Panc1 (cell line): ENCODE measurements around the gene TXNDC16. TPM values are rescaled to one million over a fixed set of nuclear protein-coding genes. Genes with fewer than 3 reads are reported as not detected.

Source experiments
- ATAC-seq: fragments of 200-7000 bp; cut with Tn5 transposase; 2 replicates; pipeline ENCODE4 v1.9.1; 2020; ENCODE audit warnings: mild to moderate bottlenecking, moderate library complexity
- BruUV-seq: library from RNA; stranded (reverse); fragments of 400-500 nt; replicated peaks from 2 replicates; lab custom pipeline; 2021; lab: Mats Ljungman, UMichigan
- CTCF ChIA-PET: fragments of 300-600 bp; sonication (Branson Sonifier 250); formaldehyde crosslinking; loops from one replicate; lab custom pipeline; 2022; ENCODE audit warnings: antibody characterized with exemption; lab: Charles Lee
- POLR2A ChIA-PET: fragments of 300-600 bp; sonication (Branson Sonifier 250); formaldehyde crosslinking; loops from one replicate; lab custom pipeline; 2022; ENCODE audit warnings: antibody characterized with exemption; lab: Charles Lee
- DNase-seq: peaks from one replicate; pipeline ENCODE4 v3.0.0-alpha.2; 2010; ENCODE audit warnings: low read depth, low spot score
- H3K27ac ChIP-seq: 2 replicates; pipeline ENCODE4 v1.5.1; 2011; ENCODE audit warnings: mild to moderate bottlenecking, low read length, inconsistent platforms
- H3K27me3 ChIP-seq: fragments of 200-500 bp; sonication (Bioruptor generic); 2 replicates; pipeline ENCODE4 v1.6.0; 2014; ENCODE audit warnings: low read length, inconsistent platforms; ENCODE audit not compliant: control insufficient read depth, insufficient read depth
- H3K36me3 ChIP-seq: fragments of 200-500 bp; sonication (Bioruptor generic); 2 replicates; pipeline ENCODE4 v1.5.1; 2014; ENCODE audit warnings: inconsistent platforms, mild to moderate bottlenecking, low read length, moderate library complexity; ENCODE audit not compliant: control insufficient read depth, insufficient read depth
- H3K4me1 ChIP-seq: 2 replicates; pipeline ENCODE4 v1.5.1; 2011; ENCODE audit warnings: inconsistent platforms, mild to moderate bottlenecking, low read length, moderate library complexity; ENCODE audit not compliant: control insufficient read depth, insufficient read depth
- H3K4me3 ChIP-seq, 2 experiments: 2 replicates each; pipeline ENCODE4 v1.5.1; 2011 to 2012; ENCODE audit warnings: low read depth in 2 of 2, low read length in 2 of 2, mild to moderate bottlenecking in 2 of 2, inconsistent platforms in 1 of 2, moderate library complexity in 1 of 2
- H3K9me3 ChIP-seq: fragments of 200-500 bp; sonication (Bioruptor generic); 2 replicates; pipeline ENCODE4 v1.5.1; 2014; ENCODE audit warnings: low read depth, mild to moderate bottlenecking, inconsistent platforms, low read length, moderate library complexity; ENCODE audit not compliant: control insufficient read depth, insufficient read depth
- POLR2AphosphoS5 ChIP-seq: IDR thresholded peaks from 2 replicates; pipeline ENCODE4 v1.6.1; 2012; ENCODE audit warnings: mild to moderate bottlenecking, low read depth, low read length, moderate library complexity
- SIN3A ChIP-seq: IDR thresholded peaks from 2 replicates; pipeline ENCODE4 v1.6.1; 2012; ENCODE audit warnings: low read depth, mild to moderate bottlenecking, low read length, moderate library complexity, borderline replicate concordance; ENCODE audit not compliant: insufficient read depth
- TCF7L2 ChIP-seq: IDR thresholded peaks from 2 replicates; pipeline ENCODE4 v1.6.1; 2011; ENCODE audit warnings: mild to moderate bottlenecking, low read depth, low read length, inconsistent platforms
- in situ Hi-C: cut with HindIII; loops from 2 replicates; pipeline ENCODE4 v1.10.0; 2016; ENCODE audit warnings: low sequenced_read_pairs, low pct_unique_long_range_greater_than_20kb
- intact Hi-C: fragments of 100-400 bp; cut with micrococcal nuclease; formaldehyde crosslinking; loops from one replicate; pipeline ENCODE4 v1.10.0; 2022; ENCODE audit not compliant: unreplicated experiment
- total RNA-seq: library from RNA; stranded (reverse); gene quantifications from one replicate; pipeline ENCODE4 v1.2.1, GENCODE V29; 2021; ENCODE audit not compliant: unreplicated experiment
- TF ChIP-seq, protein P1 (sequence below): fragments of 450-650 bp; IDR thresholded peaks from 2 replicates; pipeline ENCODE4 v1.5.1; 2017; ENCODE audit warnings: mild to moderate bottlenecking
- TF ChIP-seq, protein P2 (sequence below), 2 experiments: IDR thresholded peaks; 2 replicates each; pipeline ENCODE4 v1.6.1; 2011 to 2012; ENCODE audit warnings: low read depth in 2 of 2, control low read depth in 1 of 2, low read length in 1 of 2, mild to moderate bottlenecking in 1 of 2, moderate library complexity in 1 of 2; ENCODE audit not compliant: insufficient read depth in 1 of 2

Gene TXNDC16
- total RNA-seq, 1 experiment from 2014 or later = 4.9 TPM

DNA sequence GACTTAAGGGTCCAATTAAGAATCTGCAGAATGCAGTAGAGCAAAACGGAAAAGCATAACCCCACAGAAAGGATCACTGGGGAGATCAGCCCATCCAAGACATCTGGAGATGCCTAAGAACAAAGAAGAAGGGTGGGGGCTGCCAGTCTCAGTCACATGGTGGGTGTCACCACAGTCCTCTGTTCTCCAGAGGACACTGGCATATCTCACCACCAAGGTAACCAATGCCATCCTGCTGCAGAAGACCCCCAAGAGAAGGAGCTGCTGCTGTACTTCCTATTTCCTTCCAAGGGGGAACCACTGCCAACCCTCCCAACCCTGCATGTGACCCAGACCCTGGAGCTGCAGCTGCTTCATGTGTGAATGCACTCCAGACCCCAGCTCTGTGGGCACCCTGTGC, 147.0 kb downstream of the TXNDC16 start:
- no TSS peak for BruUV-seq
- ATAC-seq (no peak), DNase-seq (no peak)
- no peaks in the 10 kb centered on the region for H3K36me3 ChIP-seq
- no peak overlapping the region for H3K27ac ChIP-seq
- in situ Hi-C loops = no loop called here
- H3K4me1 ChIP-seq = no peaks in the 10 kb centered on the region
- CTCF ChIA-PET = no interaction called here
- TF ChIP-seq, protein P1, sequence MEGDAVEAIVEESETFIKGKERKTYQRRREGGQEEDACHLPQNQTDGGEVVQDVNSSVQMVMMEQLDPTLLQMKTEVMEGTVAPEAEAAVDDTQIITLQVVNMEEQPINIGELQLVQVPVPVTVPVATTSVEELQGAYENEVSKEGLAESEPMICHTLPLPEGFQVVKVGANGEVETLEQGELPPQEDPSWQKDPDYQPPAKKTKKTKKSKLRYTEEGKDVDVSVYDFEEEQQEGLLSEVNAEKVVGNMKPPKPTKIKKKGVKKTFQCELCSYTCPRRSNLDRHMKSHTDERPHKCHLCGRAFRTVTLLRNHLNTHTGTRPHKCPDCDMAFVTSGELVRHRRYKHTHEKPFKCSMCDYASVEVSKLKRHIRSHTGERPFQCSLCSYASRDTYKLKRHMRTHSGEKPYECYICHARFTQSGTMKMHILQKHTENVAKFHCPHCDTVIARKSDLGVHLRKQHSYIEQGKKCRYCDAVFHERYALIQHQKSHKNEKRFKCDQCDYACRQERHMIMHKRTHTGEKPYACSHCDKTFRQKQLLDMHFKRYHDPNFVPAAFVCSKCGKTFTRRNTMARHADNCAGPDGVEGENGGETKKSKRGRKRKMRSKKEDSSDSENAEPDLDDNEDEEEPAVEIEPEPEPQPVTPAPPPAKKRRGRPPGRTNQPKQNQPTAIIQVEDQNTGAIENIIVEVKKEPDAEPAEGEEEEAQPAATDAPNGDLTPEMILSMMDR = no peak
- TF ChIP-seq, protein P2, sequence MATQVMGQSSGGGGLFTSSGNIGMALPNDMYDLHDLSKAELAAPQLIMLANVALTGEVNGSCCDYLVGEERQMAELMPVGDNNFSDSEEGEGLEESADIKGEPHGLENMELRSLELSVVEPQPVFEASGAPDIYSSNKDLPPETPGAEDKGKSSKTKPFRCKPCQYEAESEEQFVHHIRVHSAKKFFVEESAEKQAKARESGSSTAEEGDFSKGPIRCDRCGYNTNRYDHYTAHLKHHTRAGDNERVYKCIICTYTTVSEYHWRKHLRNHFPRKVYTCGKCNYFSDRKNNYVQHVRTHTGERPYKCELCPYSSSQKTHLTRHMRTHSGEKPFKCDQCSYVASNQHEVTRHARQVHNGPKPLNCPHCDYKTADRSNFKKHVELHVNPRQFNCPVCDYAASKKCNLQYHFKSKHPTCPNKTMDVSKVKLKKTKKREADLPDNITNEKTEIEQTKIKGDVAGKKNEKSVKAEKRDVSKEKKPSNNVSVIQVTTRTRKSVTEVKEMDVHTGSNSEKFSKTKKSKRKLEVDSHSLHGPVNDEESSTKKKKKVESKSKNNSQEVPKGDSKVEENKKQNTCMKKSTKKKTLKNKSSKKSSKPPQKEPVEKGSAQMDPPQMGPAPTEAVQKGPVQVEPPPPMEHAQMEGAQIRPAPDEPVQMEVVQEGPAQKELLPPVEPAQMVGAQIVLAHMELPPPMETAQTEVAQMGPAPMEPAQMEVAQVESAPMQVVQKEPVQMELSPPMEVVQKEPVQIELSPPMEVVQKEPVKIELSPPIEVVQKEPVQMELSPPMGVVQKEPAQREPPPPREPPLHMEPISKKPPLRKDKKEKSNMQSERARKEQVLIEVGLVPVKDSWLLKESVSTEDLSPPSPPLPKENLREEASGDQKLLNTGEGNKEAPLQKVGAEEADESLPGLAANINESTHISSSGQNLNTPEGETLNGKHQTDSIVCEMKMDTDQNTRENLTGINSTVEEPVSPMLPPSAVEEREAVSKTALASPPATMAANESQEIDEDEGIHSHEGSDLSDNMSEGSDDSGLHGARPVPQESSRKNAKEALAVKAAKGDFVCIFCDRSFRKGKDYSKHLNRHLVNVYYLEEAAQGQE (IDR thresholded peaks at IDR 0.05; ENCODE audit: insufficient read depth in 1 of 2, low read depth in 2 of 2, low read length in 1 of 2) = no peak
- no peak for TF ChIP-seq POLR2AphosphoS5
- no peak for TF ChIP-seq TCF7L2
- no peak for TF ChIP-seq SIN3A
- H3K9me3 ChIP-seq = no peaks in the 10 kb centered on the region
- H3K4me3 ChIP-seq = no peak overlapping the region
- no peaks in the 10 kb centered on the region; the same call in 1 of the 2 replicates for H3K27me3 ChIP-seq
- intact Hi-C loops = no loop called here
- POLR2A ChIA-PET = no interaction called here

DNA sequence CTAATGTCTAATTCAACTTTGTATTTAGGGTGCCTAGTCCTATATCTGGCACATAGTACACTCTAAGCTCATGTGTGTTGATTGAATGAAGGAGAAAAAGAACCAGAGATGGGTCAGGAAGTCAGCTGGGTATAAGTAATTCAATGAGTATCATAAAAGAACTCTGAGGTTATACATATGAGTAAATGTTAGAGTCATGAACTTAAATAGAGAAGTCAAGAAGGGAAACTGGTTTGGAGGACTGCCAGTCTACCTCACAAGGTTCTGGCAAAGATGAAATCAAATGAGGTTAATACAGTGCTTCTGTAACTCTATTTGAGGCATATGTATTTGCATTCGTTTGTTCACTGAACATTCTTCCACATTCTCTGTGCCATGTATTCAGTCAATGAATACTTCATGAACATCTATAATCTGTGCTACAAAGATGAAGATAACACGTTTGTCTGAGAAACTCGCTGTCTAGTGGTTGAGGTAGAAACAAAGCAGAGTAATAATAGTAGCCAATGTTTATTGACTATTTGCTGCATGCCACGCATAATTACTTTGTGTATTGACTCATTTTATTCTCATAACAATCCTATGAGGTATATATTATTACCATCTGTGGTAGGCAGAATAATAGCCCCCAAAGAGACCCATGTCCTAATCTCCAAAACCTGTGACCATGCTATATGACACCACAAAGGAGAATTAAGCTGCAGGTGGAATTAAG, 149.3 kb downstream of the TXNDC16 start:
- Histone ChIP-seq H3K9me3 (no peaks in the 10 kb centered on the region), H3K27ac (no peak overlapping the region), H3K4me1 (no peaks in the 10 kb centered on the region), H3K4me3 (no peak overlapping the region), H3K36me3 (no peaks in the 10 kb centered on the region), H3K27me3 (no peaks in the 10 kb centered on the region; the same call in 1 of the 2 replicates)
- ChIA-PET POLR2A (no interaction called here), CTCF (no interaction called here)
- intact Hi-C loops = no loop called here
- TF ChIP-seq TCF7L2 (no peak), POLR2AphosphoS5 (no peak), SIN3A (no peak)
- TF ChIP-seq, protein P1 = no peak
- TF ChIP-seq, protein P2 (IDR thresholded peaks at IDR 0.05; ENCODE audit: insufficient read depth in 1 of 2, low read depth in 2 of 2, low read length in 1 of 2) = no peak
- ATAC-seq (no peak), DNase-seq (no peak)
- in situ Hi-C loops = no loop called here
- no TSS peak for BruUV-seq
